Karpas-422 (cell line): ENCODE data around the gene CELF2. TPM values are rescaled to one million over a fixed set of nuclear protein-coding genes. Genes with fewer than 3 reads are reported as not detected.
"Not testable (repeated sequence)": the region's sequence is repeated elsewhere in the genome, so short reads cannot be mapped to it uniquely, and the experiment has no call there.

Experiments used
- DNase-seq: peaks from one replicate; pipeline ENCODE4 v3.0.0-alpha.2; 2015
- H2AFZ ChIP-seq: fragments of 200-600 bp; sonication (generic); 2 replicates; pipeline ENCODE4 v1.6.1; 2014; ENCODE audit warnings: antibody characterized with exemption, low read length, mixed read lengths
- H3K27ac ChIP-seq: fragments of 200-600 bp; sonication (generic); 2 replicates; pipeline ENCODE4 v1.5.1; 2014; ENCODE audit warnings: mild to moderate bottlenecking, low read length, moderate library complexity
- H3K27me3 ChIP-seq: fragments of 200-600 bp; sonication (generic); 2 replicates; pipeline ENCODE4 v1.6.1; 2014; ENCODE audit warnings: low read length, mixed read lengths
- H3K36me3 ChIP-seq: fragments of 200-600 bp; sonication (generic); 2 replicates; pipeline ENCODE4 v1.6.1; 2014; ENCODE audit warnings: low read length, mixed read lengths; ENCODE audit not compliant: insufficient read depth
- H3K4me1 ChIP-seq: fragments of 200-600 bp; sonication (generic); 2 replicates; pipeline ENCODE4 v1.6.1; 2014; ENCODE audit warnings: mild to moderate bottlenecking, low read length, mixed read lengths
- H3K4me2 ChIP-seq: fragments of 200-600 bp; sonication (generic); 2 replicates; pipeline ENCODE4 v1.6.1; 2014; ENCODE audit warnings: low read length, low read depth, mild to moderate bottlenecking; ENCODE audit not compliant: poor library complexity, severe bottlenecking
- H3K4me3 ChIP-seq: fragments of 200-600 bp; sonication (generic); 2 replicates; pipeline ENCODE4 v1.5.1; 2014; ENCODE audit warnings: mild to moderate bottlenecking, antibody characterized with exemption, low read length, mixed read lengths
- H3K79me2 ChIP-seq: fragments of 200-600 bp; sonication (generic); 2 replicates; pipeline ENCODE4 v1.6.1; 2014; ENCODE audit warnings: mild to moderate bottlenecking, low read length, mixed read lengths
- H3K9ac ChIP-seq: fragments of 200-600 bp; sonication (generic); 2 replicates; pipeline ENCODE4 v1.6.0; 2014; ENCODE audit warnings: low read length
- H3K9me2 ChIP-seq: fragments of 200-600 bp; sonication (generic), shearing (Covaris generic); replicated peaks from 2 replicates; pipeline ENCODE4 v1.6.0; 2014; ENCODE audit warnings: mild to moderate bottlenecking, low read length, moderate library complexity; ENCODE audit not compliant: insufficient read depth
- H3K9me3 ChIP-seq: fragments of 300-700, 200-600 bp; sonication (generic); 2 replicates; pipeline ENCODE4 v1.6.1; 2014; ENCODE audit warnings: low read length, mixed read lengths
- H4K20me1 ChIP-seq: fragments of 200-600 bp; sonication (generic); 2 replicates; pipeline ENCODE4 v1.6.1; 2014; ENCODE audit warnings: mild to moderate bottlenecking, antibody characterized with exemption, low read length, low read depth; ENCODE audit not compliant: insufficient read depth
- total RNA-seq: library from RNA; depleted of rRNA; stranded (reverse); fragments of >200 nt; shearing (Covaris generic); gene quantifications from 2 replicates; pipeline ENCODE4 v1.2.3, GENCODE V29; 2014; ENCODE audit warnings: low replicate concordance

CELF2 gene
- total RNA-seq, 1 experiment from 2014 or later: 2.3 TPM

DNA sequence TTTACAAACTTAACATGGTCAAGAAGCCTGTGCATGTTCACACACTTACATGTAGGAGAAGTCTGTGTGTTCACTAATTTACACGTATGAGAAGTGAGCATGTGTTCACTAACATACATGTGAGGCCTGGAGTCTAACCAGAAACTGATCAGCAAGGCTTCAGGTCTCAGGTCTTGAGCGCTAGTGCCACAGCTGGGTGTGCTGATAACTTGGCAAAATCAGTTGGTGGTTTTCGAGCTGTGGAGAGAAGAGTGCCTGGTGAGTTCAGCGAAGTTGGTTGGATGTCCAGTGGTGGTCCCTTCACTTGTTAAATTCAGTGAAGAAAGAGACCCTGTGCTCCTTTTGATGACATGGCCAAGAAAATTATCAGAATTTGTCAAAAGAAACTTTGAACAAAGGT lies 98.7 kb downstream of the CELF2 start:
- no peaks in the 10 kb centered on the region for H4K20me1 ChIP-seq
- H3K9ac ChIP-seq: no peak overlapping the region
- H2AFZ ChIP-seq: no peak overlapping the region
- H3K79me2 ChIP-seq: no peaks in the 10 kb centered on the region
- H3K27ac ChIP-seq: no peak overlapping the region
- no peaks in the 10 kb centered on the region for H3K4me1 ChIP-seq
- DNase-seq: no peak
- no peak overlapping the region for H3K4me2 ChIP-seq
- no peaks in the 10 kb centered on the region for H3K9me3 ChIP-seq
- no peaks in the 10 kb centered on the region for H3K27me3 ChIP-seq
- H3K4me3 ChIP-seq: no peak overlapping the region
- H3K36me3 ChIP-seq: no peaks in the 10 kb centered on the region
- H3K9me2 ChIP-seq: no peaks in the 10 kb centered on the region

DNA sequence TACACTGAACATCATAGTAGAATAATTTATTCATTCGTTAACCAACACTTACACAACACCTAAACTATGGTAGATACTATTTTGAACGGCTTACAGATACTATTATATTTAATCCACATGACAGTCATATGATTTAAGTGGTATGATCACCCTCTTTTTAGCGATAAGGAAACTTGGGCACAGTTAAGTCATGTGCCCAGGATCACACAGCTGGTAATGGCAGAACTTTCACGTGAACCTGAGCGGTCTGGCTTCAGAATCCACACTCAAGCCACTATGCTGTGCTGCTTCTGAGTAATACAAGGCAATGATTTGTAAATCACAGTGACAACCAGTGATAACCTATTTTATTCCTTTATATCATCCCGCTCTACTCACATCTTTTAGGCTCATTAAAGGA lies 99.1 kb downstream of the CELF2 start:
- H3K4me2 ChIP-seq: no peak overlapping the region
- H3K4me3 ChIP-seq: no peak overlapping the region
- H3K9ac ChIP-seq: no peak overlapping the region
- no peaks in the 10 kb centered on the region for H3K9me2 ChIP-seq
- no peaks in the 10 kb centered on the region for H3K27me3 ChIP-seq
- no peak for DNase-seq
- no peaks in the 10 kb centered on the region for H3K79me2 ChIP-seq
- H3K27ac ChIP-seq: no peak overlapping the region
- H2AFZ ChIP-seq: no peak overlapping the region
- no peaks in the 10 kb centered on the region for H4K20me1 ChIP-seq
- H3K36me3 ChIP-seq: no peaks in the 10 kb centered on the region
- no peaks in the 10 kb centered on the region for H3K4me1 ChIP-seq
- no peaks in the 10 kb centered on the region for H3K9me3 ChIP-seq

DNA sequence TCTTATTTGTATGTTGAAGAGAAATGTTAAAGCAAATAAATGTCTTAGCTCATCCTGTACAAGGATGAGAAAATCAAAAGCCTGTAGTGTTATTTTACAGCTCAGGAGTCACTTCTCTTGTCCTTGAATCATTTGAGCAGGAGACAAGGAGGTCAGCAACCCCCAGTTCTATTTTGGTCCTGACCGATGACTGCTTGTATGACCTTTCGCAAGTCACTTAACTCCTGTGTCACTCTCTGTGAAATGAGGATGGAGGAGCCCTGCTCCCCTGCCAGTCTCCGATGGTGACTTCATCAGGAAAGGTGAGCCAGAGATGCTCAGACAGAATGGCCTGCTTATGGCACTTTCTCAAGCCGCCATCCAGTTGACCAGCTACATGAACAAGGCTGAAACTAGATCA lies 101.0 kb downstream of the CELF2 start:
- Histone ChIP-seq H4K20me1 (no peaks in the 10 kb centered on the region), H3K79me2 (no peaks in the 10 kb centered on the region), H3K9me2 (no peaks in the 10 kb centered on the region), H2AFZ (no peak overlapping the region), H3K9me3 (no peaks in the 10 kb centered on the region), H3K9ac (no peak overlapping the region), H3K36me3 (no peaks in the 10 kb centered on the region), H3K27ac (no peak overlapping the region), H3K27me3 (no peaks in the 10 kb centered on the region), H3K4me2 (no peak overlapping the region), H3K4me3 (no peak overlapping the region), H3K4me1 (no peaks in the 10 kb centered on the region)
- no peak for DNase-seq

DNA sequence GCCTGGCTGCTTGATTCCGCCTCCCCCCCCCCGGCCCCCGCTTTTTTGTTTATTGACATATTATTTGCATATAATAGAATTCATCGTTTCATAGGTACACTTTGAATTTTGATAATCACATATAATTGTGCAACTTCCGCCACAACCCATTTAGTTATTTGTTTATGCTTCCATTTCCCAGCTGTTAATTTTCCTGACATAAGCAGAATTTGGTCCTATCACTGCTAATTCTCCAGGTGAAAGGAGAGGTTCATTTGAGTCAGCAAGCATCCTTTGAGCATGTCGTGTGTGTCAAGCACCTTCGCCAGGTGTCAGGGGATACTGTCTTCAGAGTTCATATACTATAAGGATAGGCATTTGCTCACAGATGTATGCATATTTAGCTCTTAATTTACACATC lies 102.2 kb downstream of the CELF2 start:
- Histone ChIP-seq H3K36me3 (no peaks in the 10 kb centered on the region), H3K79me2 (no peaks in the 10 kb centered on the region), H4K20me1 (no peaks in the 10 kb centered on the region), H3K9me3 (no peaks in the 10 kb centered on the region), H2AFZ (no peak overlapping the region), H3K4me1 (no peaks in the 10 kb centered on the region), H3K27ac (no peak overlapping the region), H3K27me3 (no peaks in the 10 kb centered on the region), H3K9me2 (no peaks in the 10 kb centered on the region), H3K9ac (no peak overlapping the region), H3K4me3 (no peak overlapping the region), H3K4me2 (no peak overlapping the region)
- DNase-seq: no peak

DNA sequence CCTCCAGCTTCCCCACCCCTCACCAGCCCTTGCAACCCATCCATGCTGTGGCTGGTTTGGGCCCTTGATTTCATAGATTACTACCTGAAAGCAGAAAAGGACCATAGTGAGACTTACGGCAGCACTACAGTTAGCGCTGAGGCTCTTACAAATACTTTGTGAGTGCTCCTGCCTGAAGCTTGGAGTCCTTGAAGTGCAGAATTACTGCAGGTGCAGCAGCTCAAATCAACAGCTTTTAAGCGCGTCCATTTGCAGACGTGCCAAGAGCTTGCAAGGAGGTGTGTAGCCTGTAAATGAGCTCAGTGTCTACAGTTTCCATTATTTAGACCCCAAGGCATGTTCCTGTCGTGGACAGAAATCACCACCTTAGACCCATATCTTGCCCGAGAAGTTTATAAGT lies 103.0 kb downstream of the CELF2 start:
- Histone ChIP-seq H3K9me3 (no peaks in the 10 kb centered on the region), H3K36me3 (no peaks in the 10 kb centered on the region), H4K20me1 (no peaks in the 10 kb centered on the region), H2AFZ (no peak overlapping the region), H3K79me2 (no peaks in the 10 kb centered on the region), H3K4me2 (no peak overlapping the region), H3K9me2 (no peaks in the 10 kb centered on the region), H3K4me3 (no peak overlapping the region), H3K9ac (no peak overlapping the region), H3K27ac (no peak overlapping the region), H3K27me3 (no peaks in the 10 kb centered on the region), H3K4me1 (no peaks in the 10 kb centered on the region)
- no peak for DNase-seq

DNA sequence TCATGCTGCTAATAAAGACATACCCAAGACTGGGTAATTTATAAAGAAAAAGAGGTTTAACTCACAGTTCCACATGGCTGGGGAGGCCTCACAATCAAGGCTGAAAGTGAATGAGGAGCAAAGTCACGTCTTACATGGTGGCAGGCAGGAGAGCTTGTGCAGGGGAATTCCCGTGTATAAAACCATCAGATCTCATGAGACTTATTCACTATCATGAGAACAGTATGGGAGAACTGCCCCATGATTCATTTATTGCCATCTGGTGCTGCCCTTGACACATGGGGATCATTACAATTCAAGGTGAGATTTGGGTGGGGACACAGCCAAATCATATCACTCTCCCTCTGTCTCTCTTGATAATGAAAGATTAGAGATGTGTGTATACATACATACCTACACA lies 106.2 kb downstream of the CELF2 start:
- not testable (repeated sequence) for H3K4me3 ChIP-seq, H3K9ac ChIP-seq, H2AFZ ChIP-seq, H3K27me3 ChIP-seq, H4K20me1 ChIP-seq, H3K36me3 ChIP-seq, H3K79me2 ChIP-seq, H3K4me2 ChIP-seq, H3K4me1 ChIP-seq, H3K9me3 ChIP-seq, H3K27ac ChIP-seq, H3K9me2 ChIP-seq, DNase-seq

DNA sequence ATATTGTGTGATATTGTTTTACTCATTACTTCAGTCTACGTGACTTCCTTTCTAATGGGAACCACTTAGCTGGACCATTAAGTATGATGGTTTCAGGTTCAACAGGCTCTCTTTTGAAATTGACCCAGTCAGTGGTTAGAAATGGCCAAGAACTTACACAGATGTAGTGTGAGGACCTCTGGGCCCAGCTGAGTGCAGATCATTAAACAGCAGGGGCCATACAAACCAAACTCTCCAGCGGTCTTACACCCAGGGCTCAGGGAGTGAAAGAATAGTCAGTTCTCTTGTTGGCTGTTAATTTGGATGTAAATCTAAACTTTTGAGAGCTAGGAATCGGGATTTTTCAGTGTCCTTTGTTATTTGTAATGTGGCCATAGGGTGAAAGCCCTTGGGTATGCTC lies 107.3 kb downstream of the CELF2 start:
- Histone ChIP-seq H3K9me3 (no peaks in the 10 kb centered on the region), H3K4me1 (no peaks in the 10 kb centered on the region), H4K20me1 (no peaks in the 10 kb centered on the region), H2AFZ (no peak overlapping the region), H3K36me3 (no peaks in the 10 kb centered on the region), H3K79me2 (no peaks in the 10 kb centered on the region), H3K4me3 (no peak overlapping the region), H3K9ac (no peak overlapping the region), H3K9me2 (no peaks in the 10 kb centered on the region), H3K4me2 (no peak overlapping the region), H3K27ac (no peak overlapping the region), H3K27me3 (no peaks in the 10 kb centered on the region)
- DNase-seq: no peak

DNA sequence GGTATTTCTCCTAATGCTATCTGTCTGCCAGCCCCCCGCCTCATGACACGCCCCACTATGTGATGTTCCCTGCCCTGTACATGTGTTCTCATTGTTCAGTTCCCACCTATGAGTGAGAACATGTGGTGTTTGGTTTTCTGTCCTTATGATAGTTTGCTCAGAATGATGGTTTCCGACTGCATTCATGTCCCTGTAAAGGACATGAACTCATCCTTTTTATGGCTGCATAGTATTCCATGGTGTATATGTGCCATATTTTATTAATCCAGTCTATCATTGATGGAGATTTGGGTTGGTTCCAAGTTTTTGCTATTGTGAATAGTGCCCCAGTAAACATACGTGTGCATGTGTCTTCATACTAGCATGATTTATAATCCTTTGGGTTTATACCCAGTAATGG lies 109.3 kb downstream of the CELF2 start:
- not testable (repeated sequence) for H4K20me1 ChIP-seq, H3K27ac ChIP-seq, H3K36me3 ChIP-seq, H3K79me2 ChIP-seq, H3K9me3 ChIP-seq, H3K4me3 ChIP-seq, H3K9ac ChIP-seq, H2AFZ ChIP-seq, DNase-seq, H3K9me2 ChIP-seq, H3K4me1 ChIP-seq, H3K4me2 ChIP-seq, H3K27me3 ChIP-seq

DNA sequence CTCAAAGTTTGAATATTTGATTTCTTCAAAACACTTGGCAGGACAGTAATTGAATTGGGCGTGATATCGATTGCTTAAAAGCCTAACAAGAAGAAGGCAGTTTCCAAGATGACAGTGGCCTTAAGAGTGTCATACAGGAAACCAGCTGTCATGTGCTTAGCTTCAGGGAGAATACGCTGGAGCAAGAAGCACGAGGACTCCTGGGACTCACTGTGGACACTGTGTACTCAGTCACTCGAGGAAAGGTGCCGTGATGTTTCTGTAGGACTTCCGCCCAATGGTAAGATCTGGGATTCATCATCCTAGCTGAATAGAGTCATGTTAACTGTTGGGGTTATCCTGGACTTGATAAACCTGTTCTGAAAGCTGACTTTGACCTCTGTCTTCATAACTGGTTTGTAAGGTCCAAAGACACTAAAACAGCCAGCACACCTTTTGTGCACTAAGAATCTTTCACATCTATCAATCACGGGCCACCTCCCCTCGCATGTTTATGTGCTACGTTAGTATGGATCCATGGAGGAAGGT lies 113.5 kb downstream of the CELF2 start:
- 0 out of 2 replicates have a peak, but pooled peaks cover 3% of the 10 kb centered on the region for H3K27me3 ChIP-seq
- H2AFZ ChIP-seq: no peak overlapping the region
- H3K4me2 ChIP-seq: no peak overlapping the region
- no peaks in the 10 kb centered on the region for H3K9me3 ChIP-seq
- no peak overlapping the region for H3K4me3 ChIP-seq
- H4K20me1 ChIP-seq: no peaks in the 10 kb centered on the region
- DNase-seq: no peak
- H3K36me3 ChIP-seq: no peaks in the 10 kb centered on the region
- no peaks in the 10 kb centered on the region for H3K79me2 ChIP-seq
- H3K9me2 ChIP-seq: no peaks in the 10 kb centered on the region
- H3K9ac ChIP-seq: no peak overlapping the region
- no peaks in the 10 kb centered on the region for H3K4me1 ChIP-seq
- H3K27ac ChIP-seq: no peak overlapping the region
